Ishikawa (cell line): Measurements from ENCODE around the gene PIEZO2.

Experiments used
- CEBPB ChIP-seq: IDR thresholded peaks from 2 replicates; pipeline ENCODE4 v1.6.1; 2012
- CREB1 ChIP-seq: IDR thresholded peaks from 2 replicates; pipeline ENCODE4 v1.6.1; 2012; ENCODE audit warnings: low read depth
- EGR1 ChIP-seq: IDR thresholded peaks from 2 replicates; pipeline ENCODE4 v1.6.1; 2012
- EP300 ChIP-seq: IDR thresholded peaks from 2 replicates; pipeline ENCODE4 v1.6.1; 2012; ENCODE audit warnings: borderline replicate concordance
- FOXM1 ChIP-seq: IDR thresholded peaks from 2 replicates; pipeline ENCODE4 v1.6.1; 2012; ENCODE audit warnings: low read depth, borderline replicate concordance
- MAX ChIP-seq: IDR thresholded peaks from 2 replicates; pipeline ENCODE4 v1.6.1; 2012
- NFIC ChIP-seq: IDR thresholded peaks from 2 replicates; pipeline ENCODE4 v1.6.1; 2012
- RAD21 ChIP-seq: IDR thresholded peaks from 2 replicates; pipeline ENCODE4 v1.6.1; 2012; ENCODE audit warnings: low read depth
- REST ChIP-seq: IDR thresholded peaks from 2 replicates; pipeline ENCODE4 v1.6.1; 2012; ENCODE audit warnings: low read depth, mild to moderate bottlenecking
- TAF1 ChIP-seq: IDR thresholded peaks from 2 replicates; pipeline ENCODE4 v1.6.1; 2012; ENCODE audit warnings: low read depth, mild to moderate bottlenecking
- TCF12 ChIP-seq: IDR thresholded peaks from 2 replicates; pipeline ENCODE4 v1.6.1; 2012; ENCODE audit warnings: low read depth
- TEAD4 ChIP-seq: IDR thresholded peaks from 2 replicates; pipeline ENCODE4 v1.6.1; 2012
- USF1 ChIP-seq: IDR thresholded peaks from 2 replicates; pipeline ENCODE4 v1.6.1; 2012
- YY1 ChIP-seq: IDR thresholded peaks from 2 replicates; pipeline ENCODE4 v1.6.1; 2012; ENCODE audit warnings: low read depth
- ZBTB7A ChIP-seq: IDR thresholded peaks from 2 replicates; pipeline ENCODE4 v1.6.1; 2012; ENCODE audit warnings: low read depth

PIEZO2 gene

GRCh38 chr18:11054497-11054896 is 94.9 kb downstream of the PIEZO2 start:
- TF ChIP-seq REST = no peak
- TF ChIP-seq MAX = no peak

- no peak for TF ChIP-seq RAD21
- TF ChIP-seq FOXM1 = no peak
- TF ChIP-seq TEAD4 = no peak
- no peak for TF ChIP-seq CREB1
- TF ChIP-seq TAF1 = no peak
- no peak for TF ChIP-seq ZBTB7A
- TF ChIP-seq NFIC = no peak
- no peak for TF ChIP-seq TCF12
- no peak for TF ChIP-seq MAX
- no peak for TF ChIP-seq USF1
- no peak for TF ChIP-seq EP300
- TF ChIP-seq EGR1 = no peak
Observed at GRCh38 chr18:11053293-11053692, 96.1 kb downstream of the PIEZO2 start.

GRCh38 chr18:11052800-11053199 is 96.6 kb downstream of the PIEZO2 start:
- TF ChIP-seq ZBTB7A (no peak), FOXM1 (no peak), YY1 (no peak), USF1 (no peak), MAX (no peak), EGR1 (no peak), NFIC (no peak), RAD21 (no peak), TAF1 (no peak), EP300 (no peak), REST (no peak), TEAD4 (no peak), TCF12 (no peak), CEBPB (no peak), CREB1 (no peak)

GRCh38 chr18:11051462-11051861 is 97.9 kb downstream of the PIEZO2 start:
- TF ChIP-seq ZBTB7A (no peak), MAX (no peak), EP300 (no peak), TCF12 (no peak)

- TF ChIP-seq TEAD4 (no peak), MAX (no peak), CEBPB (no peak), FOXM1 (no peak), USF1 (no peak), YY1 (no peak)
Observed at GRCh38 chr18:11050966-11051365, 98.4 kb downstream of the PIEZO2 start.

- TF ChIP-seq EP300 (no peak), USF1 (no peak), YY1 (no peak), EGR1 (no peak), CREB1 (no peak), FOXM1 (no peak), REST (no peak), RAD21 (no peak), NFIC (no peak), ZBTB7A (no peak), MAX (no peak), TEAD4 (no peak), CEBPB (no peak), TAF1 (no peak), TCF12 (no peak)
Observed at GRCh38 chr18:11047817-11048216, 101.6 kb downstream of the PIEZO2 start.
